C4-2B (cell line): ENCODE results near the gene TBL1XR1.

Experiments used
- CTCF ChIP-seq: fragments of 450-650 bp; conservative IDR thresholded peaks from 2 replicates; pipeline ENCODE4 v1.5.1; 2017; ENCODE audit warnings: mild to moderate bottlenecking
- ZFX ChIP-seq: fragments of 450-650 bp; IDR thresholded peaks from 2 replicates; pipeline ENCODE4 v1.6.1; 2017

GRCh38 chr3:177199206-177199760, 2.0 kb upstream of the TBL1XR1 start:
- TF ChIP-seq CTCF = no peak
- no peak for TF ChIP-seq ZFX
